Measurements from ENCODE around the gene GTF3C4. TPM values are rescaled to one million over a fixed set of nuclear protein-coding genes. Genes with fewer than 3 reads are reported as not detected.

The GTF3C4 gene
- total RNA-seq, 1 experiment from 2014 or later, result 25.1 TPM

DNA sequence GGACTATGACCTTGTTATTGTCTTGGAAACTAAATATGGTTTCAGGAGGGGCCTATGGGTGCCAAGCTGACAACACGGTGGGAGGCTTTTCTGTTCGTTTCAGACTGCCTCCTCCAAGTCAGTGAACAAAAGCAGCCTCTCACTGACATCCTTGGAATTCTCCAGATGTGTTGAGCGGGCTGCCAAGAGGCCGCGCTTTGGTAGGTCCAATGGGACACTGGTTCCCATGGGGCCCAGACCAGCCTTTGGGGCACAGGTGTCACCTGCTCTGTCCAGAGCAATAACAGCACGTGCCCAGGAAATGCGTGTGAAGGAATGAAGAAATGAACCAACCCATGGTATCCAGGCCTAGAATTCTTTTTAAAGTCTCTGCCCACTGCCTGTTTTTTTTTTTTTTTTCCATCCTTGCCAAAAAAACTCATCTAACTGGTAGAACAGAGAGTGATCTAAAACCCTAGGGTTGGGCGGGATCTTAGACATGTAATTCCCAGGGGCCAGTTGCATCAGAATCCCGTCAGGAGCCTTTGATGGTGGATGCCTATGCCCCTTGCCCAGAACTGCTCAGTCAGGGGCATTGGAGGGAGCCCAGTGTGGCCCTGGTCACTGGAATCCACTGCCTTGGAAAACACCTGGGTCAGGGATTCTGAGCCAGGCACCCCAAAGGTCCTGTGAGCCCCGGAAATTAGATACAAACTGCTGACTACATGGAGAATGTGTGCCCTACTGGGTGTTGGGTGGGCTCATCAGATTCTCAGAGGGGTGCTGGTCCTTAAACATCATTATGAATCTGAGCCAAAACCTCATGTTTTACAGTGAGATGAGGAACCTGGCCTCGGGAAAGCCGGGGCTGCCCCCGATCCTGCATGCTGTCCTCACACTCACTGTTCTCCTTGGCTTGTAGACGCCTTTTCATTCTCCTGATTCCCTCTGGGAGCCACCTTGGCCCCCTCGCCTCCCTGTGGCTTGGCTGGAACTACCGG, 60.1 kb downstream of the GTF3C4 start:
- BruUV-seq (replicated peaks), result no TSS peak
- CTCF ChIA-PET, result no interaction called here
- Histone ChIP-seq H3K4me1 (ENCODE audit: control insufficient read depth, insufficient read depth, low read length) (no peaks in the 10 kb centered on the region), H3K9me3 (ENCODE audit: control insufficient read depth, insufficient read depth, low read depth, low read length) (no peaks in the 10 kb centered on the region), H3K4me3 (ENCODE audit: low read depth in 2 of 2, low read length in 2 of 2) (no peak overlapping the region), H3K27ac (ENCODE audit: low read length) (no peak overlapping the region), H3K36me3 (ENCODE audit: control insufficient read depth, insufficient read depth, low read length) (no peaks in the 10 kb centered on the region), H3K27me3 (ENCODE audit: control insufficient read depth, insufficient read depth, low read length) (no peaks in the 10 kb centered on the region)
- in situ Hi-C loops (cut with HindIII; ENCODE audit: low pct_unique_long_range_greater_than_20kb, low sequenced_read_pairs) (no loop called here), intact Hi-C loops (cut with micrococcal nuclease; ENCODE audit: unreplicated experiment) (no loop called here)
- ATAC-seq, result no peak
- DNase-seq (ENCODE audit: low read depth, low spot score), result no peak
- POLR2A ChIA-PET, result interaction anchor here (0.7 kb wide), 1 partner anchor 38 kb away, joined by 12 read pairs; no protein-coding TSS in a partner anchor
- TF ChIP-seq, protein P1, sequence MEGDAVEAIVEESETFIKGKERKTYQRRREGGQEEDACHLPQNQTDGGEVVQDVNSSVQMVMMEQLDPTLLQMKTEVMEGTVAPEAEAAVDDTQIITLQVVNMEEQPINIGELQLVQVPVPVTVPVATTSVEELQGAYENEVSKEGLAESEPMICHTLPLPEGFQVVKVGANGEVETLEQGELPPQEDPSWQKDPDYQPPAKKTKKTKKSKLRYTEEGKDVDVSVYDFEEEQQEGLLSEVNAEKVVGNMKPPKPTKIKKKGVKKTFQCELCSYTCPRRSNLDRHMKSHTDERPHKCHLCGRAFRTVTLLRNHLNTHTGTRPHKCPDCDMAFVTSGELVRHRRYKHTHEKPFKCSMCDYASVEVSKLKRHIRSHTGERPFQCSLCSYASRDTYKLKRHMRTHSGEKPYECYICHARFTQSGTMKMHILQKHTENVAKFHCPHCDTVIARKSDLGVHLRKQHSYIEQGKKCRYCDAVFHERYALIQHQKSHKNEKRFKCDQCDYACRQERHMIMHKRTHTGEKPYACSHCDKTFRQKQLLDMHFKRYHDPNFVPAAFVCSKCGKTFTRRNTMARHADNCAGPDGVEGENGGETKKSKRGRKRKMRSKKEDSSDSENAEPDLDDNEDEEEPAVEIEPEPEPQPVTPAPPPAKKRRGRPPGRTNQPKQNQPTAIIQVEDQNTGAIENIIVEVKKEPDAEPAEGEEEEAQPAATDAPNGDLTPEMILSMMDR (IDR thresholded peaks at IDR 0.05), result no peak
- TF ChIP-seq TCF7L2 (IDR thresholded peaks at IDR 0.05; ENCODE audit: low read depth, low read length) (no peak), SIN3A (IDR thresholded peaks at IDR 0.05; ENCODE audit: borderline replicate concordance, insufficient read depth, low read depth, low read length) (no peak), POLR2AphosphoS5 (IDR thresholded peaks at IDR 0.05; ENCODE audit: low read depth, low read length) (no peak)
- TF ChIP-seq, protein P2, sequence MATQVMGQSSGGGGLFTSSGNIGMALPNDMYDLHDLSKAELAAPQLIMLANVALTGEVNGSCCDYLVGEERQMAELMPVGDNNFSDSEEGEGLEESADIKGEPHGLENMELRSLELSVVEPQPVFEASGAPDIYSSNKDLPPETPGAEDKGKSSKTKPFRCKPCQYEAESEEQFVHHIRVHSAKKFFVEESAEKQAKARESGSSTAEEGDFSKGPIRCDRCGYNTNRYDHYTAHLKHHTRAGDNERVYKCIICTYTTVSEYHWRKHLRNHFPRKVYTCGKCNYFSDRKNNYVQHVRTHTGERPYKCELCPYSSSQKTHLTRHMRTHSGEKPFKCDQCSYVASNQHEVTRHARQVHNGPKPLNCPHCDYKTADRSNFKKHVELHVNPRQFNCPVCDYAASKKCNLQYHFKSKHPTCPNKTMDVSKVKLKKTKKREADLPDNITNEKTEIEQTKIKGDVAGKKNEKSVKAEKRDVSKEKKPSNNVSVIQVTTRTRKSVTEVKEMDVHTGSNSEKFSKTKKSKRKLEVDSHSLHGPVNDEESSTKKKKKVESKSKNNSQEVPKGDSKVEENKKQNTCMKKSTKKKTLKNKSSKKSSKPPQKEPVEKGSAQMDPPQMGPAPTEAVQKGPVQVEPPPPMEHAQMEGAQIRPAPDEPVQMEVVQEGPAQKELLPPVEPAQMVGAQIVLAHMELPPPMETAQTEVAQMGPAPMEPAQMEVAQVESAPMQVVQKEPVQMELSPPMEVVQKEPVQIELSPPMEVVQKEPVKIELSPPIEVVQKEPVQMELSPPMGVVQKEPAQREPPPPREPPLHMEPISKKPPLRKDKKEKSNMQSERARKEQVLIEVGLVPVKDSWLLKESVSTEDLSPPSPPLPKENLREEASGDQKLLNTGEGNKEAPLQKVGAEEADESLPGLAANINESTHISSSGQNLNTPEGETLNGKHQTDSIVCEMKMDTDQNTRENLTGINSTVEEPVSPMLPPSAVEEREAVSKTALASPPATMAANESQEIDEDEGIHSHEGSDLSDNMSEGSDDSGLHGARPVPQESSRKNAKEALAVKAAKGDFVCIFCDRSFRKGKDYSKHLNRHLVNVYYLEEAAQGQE (IDR thresholded peaks at IDR 0.05; ENCODE audit: insufficient read depth in 1 of 2, low read depth in 2 of 2, low read length in 1 of 2), result no peak

DNA sequence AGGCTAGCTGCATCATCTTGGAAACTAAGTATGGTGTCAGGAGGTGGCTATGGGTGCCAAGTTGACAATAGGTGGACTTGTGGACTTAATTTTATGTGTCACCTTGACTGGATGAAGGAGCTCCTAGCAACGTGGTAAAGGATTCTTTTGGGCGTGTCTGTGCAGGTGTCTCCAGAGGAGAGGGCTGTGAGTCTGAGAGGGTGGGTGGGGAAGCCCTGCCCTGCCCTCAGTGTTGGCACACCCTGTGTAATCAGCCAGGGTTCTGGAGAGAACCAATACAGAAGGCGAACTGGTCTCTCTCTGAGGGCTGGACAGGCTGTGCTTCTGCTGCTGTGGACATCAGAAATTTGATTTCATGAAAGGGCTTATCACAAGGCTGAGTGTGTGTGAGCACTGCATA, 61.0 kb downstream of the GTF3C4 start:
- Histone ChIP-seq H3K4me1 (ENCODE audit: control insufficient read depth, insufficient read depth, low read length) (no peaks in the 10 kb centered on the region), H3K4me3 (ENCODE audit: low read depth in 2 of 2, low read length in 2 of 2) (no peak overlapping the region), H3K36me3 (ENCODE audit: control insufficient read depth, insufficient read depth, low read length) (no peaks in the 10 kb centered on the region), H3K27ac (ENCODE audit: low read length) (no peak overlapping the region), H3K9me3 (ENCODE audit: control insufficient read depth, insufficient read depth, low read depth, low read length) (no peaks in the 10 kb centered on the region), H3K27me3 (ENCODE audit: control insufficient read depth, insufficient read depth, low read length) (no peaks in the 10 kb centered on the region)
- POLR2A ChIA-PET, result no interaction called here
- in situ Hi-C loops (cut with HindIII; ENCODE audit: low pct_unique_long_range_greater_than_20kb, low sequenced_read_pairs), result no loop called here
- DNase-seq (ENCODE audit: low read depth, low spot score) (no peak), ATAC-seq (no peak)
- no peak for TF ChIP-seq SIN3A (IDR thresholded peaks at IDR 0.05; ENCODE audit: borderline replicate concordance, insufficient read depth, low read depth, low read length)
- no peak for TF ChIP-seq POLR2AphosphoS5 (IDR thresholded peaks at IDR 0.05; ENCODE audit: low read depth, low read length)
- TF ChIP-seq, protein P2 (IDR thresholded peaks at IDR 0.05; ENCODE audit: insufficient read depth in 1 of 2, low read depth in 2 of 2, low read length in 1 of 2), result no peak
- no peak for TF ChIP-seq TCF7L2 (IDR thresholded peaks at IDR 0.05; ENCODE audit: low read depth, low read length)
- intact Hi-C loops (cut with micrococcal nuclease; ENCODE audit: unreplicated experiment), result no loop called here
- BruUV-seq (replicated peaks), result no TSS peak
- CTCF ChIA-PET, result no interaction called here

Data from Panc1 (cell line).